Adrenal gland (tissue), 5 donors: ENCODE results near the gene PPP1R11.

Experiments
- POLR2A ChIP-seq, 2 donors: fragments of 450-650 bp; IDR thresholded peaks; one replicate each; pipeline ENCODE4 v1.6.1; 2017; ENCODE audit warnings: antibody characterized with exemption in 2 of 2, mild to moderate bottlenecking in 2 of 2, moderate library complexity in 1 of 2
- TF ChIP-seq, protein P1 (sequence below), 6 experiments: fragments of 450-650 bp in 4 of 6; fragments of 200-600 bp in 2 of 6; sonication (generic) in 1 of 6; IDR thresholded peaks; 1 replicate in 5 of 6; 2 replicates in 1 of 6; pipeline versions ENCODE4 v1.5.1 to v1.8.0; 2016 to 2021; ENCODE audit warnings: antibody characterized with exemption in 6 of 6, mild to moderate bottlenecking in 2 of 6, moderate library complexity in 1 of 6
- donor health status: DM: no; HTN: no; CAD: no.

DNA sequence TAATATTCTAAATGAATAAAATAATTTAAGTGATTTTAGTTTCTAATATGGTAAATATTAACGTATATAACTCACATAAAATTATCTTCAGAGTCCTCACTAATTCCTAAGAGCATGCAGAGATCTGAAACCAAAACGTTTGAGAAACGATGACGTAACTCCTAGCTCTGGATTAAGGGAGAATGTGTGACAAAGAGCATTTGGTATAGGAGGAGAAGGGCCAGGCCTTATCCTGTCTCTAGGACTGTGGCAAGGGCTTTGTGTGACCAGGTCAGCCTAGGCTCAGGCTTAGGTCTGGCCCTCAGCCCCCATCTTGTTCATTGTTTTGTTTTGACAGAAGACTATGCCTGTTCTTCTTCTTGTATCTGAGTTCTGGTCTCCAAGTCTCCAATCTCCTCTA is 25.2 kb upstream of the PPP1R11 start:
- TF ChIP-seq POLR2A (IDR thresholded peaks at IDR 0.05) = no peak
- TF ChIP-seq, protein P1, sequence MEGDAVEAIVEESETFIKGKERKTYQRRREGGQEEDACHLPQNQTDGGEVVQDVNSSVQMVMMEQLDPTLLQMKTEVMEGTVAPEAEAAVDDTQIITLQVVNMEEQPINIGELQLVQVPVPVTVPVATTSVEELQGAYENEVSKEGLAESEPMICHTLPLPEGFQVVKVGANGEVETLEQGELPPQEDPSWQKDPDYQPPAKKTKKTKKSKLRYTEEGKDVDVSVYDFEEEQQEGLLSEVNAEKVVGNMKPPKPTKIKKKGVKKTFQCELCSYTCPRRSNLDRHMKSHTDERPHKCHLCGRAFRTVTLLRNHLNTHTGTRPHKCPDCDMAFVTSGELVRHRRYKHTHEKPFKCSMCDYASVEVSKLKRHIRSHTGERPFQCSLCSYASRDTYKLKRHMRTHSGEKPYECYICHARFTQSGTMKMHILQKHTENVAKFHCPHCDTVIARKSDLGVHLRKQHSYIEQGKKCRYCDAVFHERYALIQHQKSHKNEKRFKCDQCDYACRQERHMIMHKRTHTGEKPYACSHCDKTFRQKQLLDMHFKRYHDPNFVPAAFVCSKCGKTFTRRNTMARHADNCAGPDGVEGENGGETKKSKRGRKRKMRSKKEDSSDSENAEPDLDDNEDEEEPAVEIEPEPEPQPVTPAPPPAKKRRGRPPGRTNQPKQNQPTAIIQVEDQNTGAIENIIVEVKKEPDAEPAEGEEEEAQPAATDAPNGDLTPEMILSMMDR (IDR thresholded peaks at IDR 0.05) = no peak
